ENCODE measurements around the gene CHRND.
"Not testable (repeated sequence)": the region's sequence is repeated elsewhere in the genome, so short reads cannot be mapped to it uniquely, and the experiment has no call there.

The CHRND gene

GRCh38 chr2:232551776-232552175 is 25.8 kb downstream of the CHRND start:
- H3K27ac ChIP-seq, result peak overlapping the region; percentile 95; the same call in 1 of the 2 replicates
- TF ChIP-seq CTCF (conservative IDR thresholded peaks at IDR 0.05) (no peak), ZFX (IDR thresholded peaks at IDR 0.05) (no peak)

- TF ChIP-seq ZFX (IDR thresholded peaks at IDR 0.05), result no peak
- TF ChIP-seq CTCF (conservative IDR thresholded peaks at IDR 0.05), result no peak
- H3K27ac ChIP-seq, result no peak overlapping the region
Measured at GRCh38 chr2:232556426-232556825, 30.5 kb downstream of the CHRND start.

GRCh38 chr2:232562515-232563151 is 36.7 kb downstream of the CHRND start:
- no peak overlapping the region for H3K27ac ChIP-seq
- TF ChIP-seq CTCF (conservative IDR thresholded peaks at IDR 0.05), result no peak
- no peak for TF ChIP-seq ZFX (IDR thresholded peaks at IDR 0.05)

- no peak for TF ChIP-seq ZFX (IDR thresholded peaks at IDR 0.05)
- TF ChIP-seq CTCF (conservative IDR thresholded peaks at IDR 0.05), result no peak
- no peak overlapping the region for H3K27ac ChIP-seq
Measured at GRCh38 chr2:232563580-232563979, 37.6 kb downstream of the CHRND start.

- no peak overlapping the region for H3K27ac ChIP-seq
- TF ChIP-seq CTCF (conservative IDR thresholded peaks at IDR 0.05) (no peak), ZFX (IDR thresholded peaks at IDR 0.05) (no peak)
Measured at GRCh38 chr2:232567721-232568120, 41.8 kb downstream of the CHRND start.

GRCh38 chr2:232568161-232568560 is 42.2 kb downstream of the CHRND start:
- TF ChIP-seq ZFX (IDR thresholded peaks at IDR 0.05), result no peak
- no peak overlapping the region for H3K27ac ChIP-seq

GRCh38 chr2:232569541-232569940 is 43.6 kb downstream of the CHRND start:
- no peak overlapping the region for H3K27ac ChIP-seq
- no peak for TF ChIP-seq ZFX (IDR thresholded peaks at IDR 0.05)
- no peak for TF ChIP-seq CTCF (conservative IDR thresholded peaks at IDR 0.05)

- H3K27ac ChIP-seq, result not testable (repeated sequence)
Measured at GRCh38 chr2:232570481-232570880, 44.5 kb downstream of the CHRND start.
